SIG-M5 treated with dmso at 0.1 percent for 504 hours (cell line): ENCODE measurements around the gene POLE3.
"Not testable (repeated sequence)": the region's sequence is repeated elsewhere in the genome, so short reads cannot be mapped to it uniquely, and the experiment has no call there.

ENCODE experiments used
- DNase-seq: peaks from one replicate; lab custom pipeline; 2025; ENCODE audit not compliant: unreplicated experiment; lab: John Stamatoyannopoulos, UW

POLE3 gene

GRCh38 chr9:113379094-113379828, 31.2 kb downstream of the POLE3 start:
- not testable (repeated sequence) for DNase-seq

- peak; percentile 63 for DNase-seq
Measured at GRCh38 chr9:113376634-113377567, 33.6 kb downstream of the POLE3 start, which contains the start of gene HDHD3. Gene HDHD3 (minus strand): TSS chr9:113376986. CDS start chr9:113374354, 2,632 bp downstream.

- DNase-seq: no peak
Measured at GRCh38 chr9:113375057-113376023, 35.1 kb downstream of the POLE3 start.

- DNase-seq: no peak
Measured at GRCh38 chr9:113373676-113374392, 36.6 kb downstream of the POLE3 start.

- no peak for DNase-seq
Measured at GRCh38 chr9:113373256-113373655, 37.2 kb downstream of the POLE3 start.

GRCh38 chr9:113372059-113372458, 38.4 kb downstream of the POLE3 start:
- DNase-seq: no peak

- no peak for DNase-seq
Measured at GRCh38 chr9:113370806-113371325, 39.6 kb downstream of the POLE3 start.

- no peak for DNase-seq
Measured at GRCh38 chr9:113369855-113370140, 40.7 kb downstream of the POLE3 start.

- DNase-seq: no peak
Measured at GRCh38 chr9:113368982-113369854, 41.3 kb downstream of the POLE3 start.

- no peak for DNase-seq
Measured at GRCh38 chr9:113368348-113368981, 42.0 kb downstream of the POLE3 start.

- peak; percentile 35 for DNase-seq
Measured at GRCh38 chr9:113365652-113366051, 44.8 kb downstream of the POLE3 start.

GRCh38 chr9:113364951-113365350, 45.5 kb downstream of the POLE3 start:
- DNase-seq: no peak

GRCh38 chr9:113363336-113363735, 47.1 kb downstream of the POLE3 start:
- no peak for DNase-seq

- no peak for DNase-seq
Measured at GRCh38 chr9:113361304-113362018, 49.0 kb downstream of the POLE3 start.

- DNase-seq: no peak
Measured at GRCh38 chr9:113360242-113360842, 50.1 kb downstream of the POLE3 start.

- no peak for DNase-seq
Measured at GRCh38 chr9:113359385-113359784, 51.1 kb downstream of the POLE3 start.
